DMS79 treated with DMSO at 0.1 percent for 48 hours (cell line): ENCODE results near the gene GALNT18.
A peak's percentile ranks its signal among the peaks of the same experiment; 100 is the strongest.

ENCODE experiments used
- DNase-seq: peaks from one replicate; lab custom pipeline; 2025; lab: John Stamatoyannopoulos, UW

The GALNT18 gene

GRCh38 chr11:11531131-11531908 is 90.5 kb downstream of the GALNT18 start:
- peak; percentile 23 for DNase-seq

DNA sequence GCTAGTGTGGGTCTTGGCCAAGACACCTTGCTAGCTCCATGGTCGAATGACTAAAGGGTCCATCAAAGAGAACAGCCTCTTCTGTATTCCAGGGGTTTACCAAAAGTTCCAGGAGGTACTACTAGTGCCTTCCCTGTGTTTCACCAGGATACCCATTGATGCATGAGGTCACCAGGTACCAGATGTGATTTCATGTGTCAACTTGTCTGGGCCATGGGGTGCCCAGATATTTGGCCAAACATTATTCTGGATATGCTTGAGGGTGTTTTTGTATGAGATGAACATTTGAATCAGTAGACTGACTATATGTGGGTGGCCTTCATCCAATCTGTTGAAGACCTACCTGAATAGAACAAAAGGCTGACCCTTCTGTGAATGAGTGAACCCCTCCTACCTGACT is 92.8 kb downstream of the GALNT18 start:
- DNase-seq, result no peak

DNA sequence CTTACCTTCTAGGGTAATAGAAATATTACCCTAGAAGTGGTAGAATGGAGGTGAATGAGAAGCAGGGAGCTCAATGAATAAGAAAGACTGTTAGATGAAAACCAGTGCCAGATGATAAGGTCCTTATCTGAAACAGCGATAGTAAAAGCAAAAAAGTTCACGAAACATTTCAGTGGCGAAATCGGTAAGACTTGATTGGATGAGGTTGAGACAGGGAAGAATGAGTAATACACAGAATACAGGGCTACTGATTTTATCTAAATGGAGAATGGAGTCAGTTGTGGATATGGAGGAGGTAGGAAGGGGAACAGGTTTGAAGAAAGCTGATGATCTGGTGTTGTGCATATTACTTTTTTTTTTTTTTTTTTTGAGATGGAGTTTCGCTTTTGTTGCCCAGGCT is 96.5 kb downstream of the GALNT18 start:
- DNase-seq, result no peak

DNA sequence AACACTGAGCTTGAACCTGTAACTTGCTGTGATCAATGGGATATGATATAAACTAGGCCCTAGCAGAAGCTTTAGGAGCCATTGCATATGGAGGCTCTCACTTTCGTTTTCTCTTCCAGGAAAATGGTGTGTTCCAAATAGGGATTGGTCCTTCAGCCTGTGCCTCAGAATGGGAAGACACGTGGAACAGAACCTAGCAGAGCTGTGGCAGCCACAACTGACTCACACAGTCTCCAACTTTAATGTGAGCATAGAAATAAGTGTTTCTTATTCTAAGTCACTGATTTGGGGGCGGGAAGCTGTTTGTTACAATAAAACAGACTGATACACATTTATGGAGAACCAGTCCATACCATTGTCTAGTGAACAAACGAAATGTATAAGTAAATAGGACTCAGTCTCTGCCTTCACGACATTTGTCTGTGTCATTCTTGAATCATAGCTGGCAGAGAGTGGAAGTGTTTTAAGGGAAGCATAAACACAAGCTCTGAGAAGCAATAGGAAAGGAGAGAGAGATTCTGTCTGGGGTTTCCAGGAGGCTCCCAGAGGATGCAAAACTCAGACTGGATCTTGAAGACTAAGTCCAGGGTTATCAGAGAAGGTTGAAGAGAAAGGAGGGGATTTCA is 97.3 kb downstream of the GALNT18 start:
- no peak for DNase-seq

- DNase-seq, result no peak
These were observed 99.2 kb downstream of the GALNT18 start for GRCh38 chr11:11522591-11522990.

- no peak for DNase-seq
These were observed 100.4 kb downstream of the GALNT18 start for GRCh38 chr11:11521306-11522002.

DNA sequence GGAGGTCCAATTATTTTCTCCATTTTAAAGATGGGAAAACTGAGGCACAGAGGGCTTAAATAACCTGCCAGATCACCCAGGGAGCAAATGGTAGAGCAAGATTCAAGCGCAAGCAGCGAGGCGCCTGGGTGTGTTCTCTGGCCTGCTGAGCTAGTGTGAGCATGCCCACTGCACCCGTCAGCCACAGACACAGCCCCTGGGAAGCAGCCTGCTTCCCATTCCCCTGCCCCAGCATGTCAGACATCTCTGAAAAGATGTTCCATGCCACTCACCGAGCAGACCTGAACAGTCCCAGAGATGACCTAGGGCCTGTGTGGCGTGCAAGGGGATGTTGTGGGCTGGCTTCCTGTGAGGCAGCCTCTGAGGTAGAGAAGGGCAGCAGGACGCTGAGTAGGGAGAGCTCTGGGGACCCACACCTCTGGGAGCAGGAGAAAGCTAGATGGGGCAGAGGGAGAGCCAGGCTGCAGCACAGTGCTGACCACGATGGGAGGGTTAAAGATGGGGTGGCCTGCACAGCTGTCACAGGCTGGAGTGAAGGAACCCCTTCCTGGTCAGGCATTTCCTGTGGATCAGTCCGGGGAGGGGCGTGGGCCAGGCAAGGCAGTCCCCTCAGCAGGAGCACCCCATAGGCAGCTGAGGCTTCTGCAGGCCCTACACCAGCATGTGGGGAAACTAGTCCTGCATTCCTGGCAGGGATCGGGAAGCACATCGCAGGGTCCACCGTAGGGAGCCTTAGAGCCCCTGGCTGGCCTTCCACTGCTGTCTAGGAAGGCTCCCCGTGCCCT is 101.4 kb downstream of the GALNT18 start:
- DNase-seq, result no peak

- DNase-seq, result no peak
These were observed 102.6 kb downstream of the GALNT18 start for GRCh38 chr11:11519184-11519583.

DNA sequence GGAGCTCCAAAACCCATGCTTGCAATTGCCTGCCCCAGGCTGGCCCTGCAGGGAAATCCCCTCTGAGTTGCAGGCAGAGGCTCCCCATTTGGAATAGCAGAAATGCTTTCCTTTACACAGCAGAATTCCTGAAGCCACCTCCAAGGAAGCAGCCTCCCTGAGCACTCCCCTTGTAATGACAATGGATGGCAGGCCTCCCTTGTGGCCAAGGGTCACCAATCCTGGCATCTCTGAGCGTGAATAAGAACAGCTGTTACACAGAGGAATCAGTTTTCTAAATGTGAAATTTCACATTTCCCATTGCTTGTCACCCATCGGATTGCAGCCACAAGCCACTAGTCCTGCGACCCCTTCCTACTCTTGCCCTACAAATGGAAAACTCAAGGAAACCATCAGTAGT is 107.6 kb downstream of the GALNT18 start:
- no peak for DNase-seq

GRCh38 chr11:11513422-11513821 is 108.4 kb downstream of the GALNT18 start:
- DNase-seq, result no peak

GRCh38 chr11:11512929-11513328 is 108.9 kb downstream of the GALNT18 start:
- DNase-seq, result no peak

- no peak for DNase-seq
These were observed 109.3 kb downstream of the GALNT18 start for GRCh38 chr11:11512502-11512901.

GRCh38 chr11:11512090-11512489 is 109.7 kb downstream of the GALNT18 start:
- DNase-seq, result no peak

GRCh38 chr11:11510939-11511338 is 110.9 kb downstream of the GALNT18 start:
- peak; percentile 98 for DNase-seq

DNA sequence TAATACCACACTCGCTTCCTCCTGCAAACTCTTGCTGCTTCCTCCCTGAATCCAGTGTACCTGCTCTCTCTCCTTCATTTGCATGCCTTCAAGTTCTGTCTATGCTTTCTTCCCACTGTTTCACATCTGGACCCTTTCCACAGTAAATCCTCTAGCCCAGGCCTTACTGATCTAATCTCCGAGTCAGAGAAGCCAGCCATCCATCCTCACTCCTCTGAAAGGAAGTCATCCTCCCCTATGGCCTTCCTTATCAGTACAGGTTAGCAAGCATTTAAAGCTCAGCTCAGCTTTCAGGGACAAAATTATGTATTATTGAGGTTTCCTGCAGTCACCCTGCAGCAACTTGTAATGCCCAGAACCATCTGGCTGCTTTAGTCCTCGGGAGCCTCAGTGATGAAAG is 116.1 kb downstream of the GALNT18 start:
- no peak for DNase-seq

- DNase-seq, result no peak
These were observed 116.6 kb downstream of the GALNT18 start for GRCh38 chr11:11505190-11505589.

DNA sequence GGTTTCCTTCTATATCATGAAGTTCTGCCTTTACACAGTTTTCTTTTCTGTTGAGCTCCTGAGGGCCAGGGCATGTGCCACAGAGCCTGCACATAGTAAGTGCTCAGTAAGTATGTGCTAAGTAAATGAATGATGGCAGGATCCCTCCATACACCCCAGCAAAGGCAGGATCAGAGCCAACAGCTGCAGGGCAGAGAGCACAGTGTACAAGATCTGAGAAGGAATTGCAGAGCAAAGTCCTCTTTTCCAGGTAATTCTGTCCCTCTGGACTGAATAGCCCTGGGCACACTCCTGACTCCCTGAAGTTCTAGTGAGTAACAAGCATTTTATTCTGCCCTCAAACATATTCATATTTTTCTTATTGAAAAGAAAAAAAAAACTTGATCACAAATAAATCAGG is 117.7 kb downstream of the GALNT18 start:
- no peak for DNase-seq

DNA sequence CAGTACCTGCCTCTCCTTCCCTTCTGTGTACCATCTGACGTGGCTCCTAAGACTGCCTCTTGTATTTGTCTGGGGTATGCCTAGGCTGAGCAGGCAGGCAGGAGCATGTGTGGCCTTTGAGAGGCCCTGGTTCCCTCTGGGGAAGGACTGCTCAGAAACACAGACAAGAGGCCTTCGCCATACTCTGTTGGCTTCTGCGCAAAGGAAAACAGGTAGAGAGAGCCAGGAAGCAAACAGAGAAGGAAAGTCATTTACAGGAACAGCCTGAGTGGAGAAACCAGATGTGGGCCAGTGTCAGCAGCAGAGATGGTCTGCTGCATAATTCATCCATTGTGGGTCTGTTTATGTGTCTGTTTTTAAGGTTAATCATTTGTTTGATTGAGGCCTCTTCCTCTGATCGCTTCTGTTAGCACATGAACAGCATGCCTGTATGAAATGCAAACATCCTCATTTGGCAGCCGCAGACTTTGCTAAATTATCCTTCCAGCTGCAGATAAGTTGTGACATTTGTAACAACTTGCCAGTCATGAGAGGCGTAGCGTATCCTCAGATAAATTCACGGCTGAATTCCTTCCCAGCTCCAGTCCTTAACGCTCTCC is 119.4 kb downstream of the GALNT18 start:
- peak; percentile 80 for DNase-seq

GRCh38 chr11:11501546-11502262 is 120.1 kb downstream of the GALNT18 start:
- no peak for DNase-seq

- DNase-seq, result peak; percentile 37
These were observed 120.9 kb downstream of the GALNT18 start for GRCh38 chr11:11500744-11501487.

- no peak for DNase-seq
These were observed 122.5 kb downstream of the GALNT18 start for GRCh38 chr11:11499300-11499699.
